KMS-11 (cell line): ENCODE data around the gene CRISP1.
"Not testable (repeated sequence)": the region's sequence is repeated elsewhere in the genome, so short reads cannot be mapped to it uniquely, and the experiment has no call there.

Source experiments
- H2AFZ ChIP-seq: fragments of 200-600 bp; sonication (generic); 2 replicates; pipeline ENCODE4 v1.6.1; 2016; ENCODE audit warnings: antibody characterized with exemption, mixed run types, low read depth
- H3K27ac ChIP-seq: fragments of 200-600 bp; sonication (generic); 2 replicates; pipeline ENCODE4 v1.6.1; 2016; ENCODE audit warnings: mild to moderate bottlenecking, mixed run types
- H3K27me3 ChIP-seq: fragments of 200-600 bp; sonication (generic); 2 replicates; pipeline ENCODE4 v1.6.1; 2017; ENCODE audit warnings: mild to moderate bottlenecking, low read depth, mixed run types, moderate library complexity; ENCODE audit not compliant: insufficient read depth
- H3K36me3 ChIP-seq: fragments of 200-600 bp; sonication (generic); 2 replicates; pipeline ENCODE4 v1.6.1; 2017; ENCODE audit warnings: mild to moderate bottlenecking, mixed run types; ENCODE audit not compliant: insufficient read depth
- H3K4me1 ChIP-seq: fragments of 200-600 bp; sonication (generic); 2 replicates; pipeline ENCODE4 v1.6.1; 2016; ENCODE audit warnings: mild to moderate bottlenecking, low read depth, mixed run types; ENCODE audit not compliant: poor library complexity, severe bottlenecking
- H3K4me2 ChIP-seq: fragments of 200-600 bp; sonication (generic); 2 replicates; pipeline ENCODE4 v1.7.0; 2016; ENCODE audit warnings: mild to moderate bottlenecking, mixed run types
- H3K4me3 ChIP-seq: fragments of 200-600 bp; sonication (generic); IDR thresholded peaks from 2 replicates; pipeline ENCODE4 v1.6.1; 2017; ENCODE audit warnings: low read depth, low read length, mixed read lengths; ENCODE audit not compliant: insufficient read depth
- H3K79me2 ChIP-seq: fragments of 200-600 bp; sonication (generic); 2 replicates; pipeline ENCODE4 v1.6.1; 2016; ENCODE audit warnings: low read depth, mixed run types; ENCODE audit not compliant: insufficient read depth
- H3K9ac ChIP-seq: fragments of 200-600 bp; sonication (generic); 2 replicates; pipeline ENCODE4 v1.6.1; 2016; ENCODE audit warnings: mild to moderate bottlenecking, mixed run types
- H4K20me1 ChIP-seq: fragments of 200-600 bp; sonication (generic); 2 replicates; pipeline ENCODE4 v1.6.1; 2016; ENCODE audit warnings: mild to moderate bottlenecking, mixed run types; ENCODE audit not compliant: insufficient read depth
- TF ChIP-seq, protein P1 (sequence below): fragments of 200-600 bp; sonication (generic); conservative IDR thresholded peaks from 2 replicates; pipeline ENCODE4 v1.6.1; 2017; ENCODE audit warnings: low read depth, mild to moderate bottlenecking, antibody characterized with exemption, low read length, moderate library complexity, mixed read lengths

CRISP1 gene

DNA sequence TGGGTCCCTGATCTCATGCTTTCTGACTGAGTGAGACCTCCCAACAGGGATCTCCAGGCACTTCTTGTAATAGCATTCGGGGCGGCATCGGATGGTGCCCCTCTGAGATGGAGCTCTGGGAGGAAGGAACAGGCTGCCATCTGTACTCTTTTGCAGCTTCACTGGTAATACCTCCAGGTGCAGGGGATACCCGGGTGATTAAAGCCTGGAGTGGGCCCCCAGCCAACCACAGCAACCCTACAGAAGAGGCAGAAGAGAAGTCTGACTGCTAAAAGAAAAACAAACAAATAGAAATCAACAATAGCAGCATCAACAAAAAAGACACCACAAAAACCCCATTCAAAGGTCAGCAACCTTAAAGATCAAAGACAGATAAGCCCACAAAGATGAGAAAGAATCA is 60.2 kb downstream of the CRISP1 start:
- Histone ChIP-seq H3K4me1 (peaks cover 53% of the 10 kb centered on the region), H3K79me2 (no peaks in the 10 kb centered on the region), H3K9ac (no peak overlapping the region), H3K27me3 (no peaks in the 10 kb centered on the region), H3K36me3 (no peaks in the 10 kb centered on the region), H2AFZ (peak overlapping the region; percentile 23; the same call in 1 of the 2 replicates), H4K20me1 (no peaks in the 10 kb centered on the region), H3K4me3 (no peak overlapping the region), H3K4me2 (peak overlapping the region; percentile 64), H3K27ac (peak overlapping the region; percentile 66; the same call in 1 of the 2 replicates)
- TF ChIP-seq, protein P1, sequence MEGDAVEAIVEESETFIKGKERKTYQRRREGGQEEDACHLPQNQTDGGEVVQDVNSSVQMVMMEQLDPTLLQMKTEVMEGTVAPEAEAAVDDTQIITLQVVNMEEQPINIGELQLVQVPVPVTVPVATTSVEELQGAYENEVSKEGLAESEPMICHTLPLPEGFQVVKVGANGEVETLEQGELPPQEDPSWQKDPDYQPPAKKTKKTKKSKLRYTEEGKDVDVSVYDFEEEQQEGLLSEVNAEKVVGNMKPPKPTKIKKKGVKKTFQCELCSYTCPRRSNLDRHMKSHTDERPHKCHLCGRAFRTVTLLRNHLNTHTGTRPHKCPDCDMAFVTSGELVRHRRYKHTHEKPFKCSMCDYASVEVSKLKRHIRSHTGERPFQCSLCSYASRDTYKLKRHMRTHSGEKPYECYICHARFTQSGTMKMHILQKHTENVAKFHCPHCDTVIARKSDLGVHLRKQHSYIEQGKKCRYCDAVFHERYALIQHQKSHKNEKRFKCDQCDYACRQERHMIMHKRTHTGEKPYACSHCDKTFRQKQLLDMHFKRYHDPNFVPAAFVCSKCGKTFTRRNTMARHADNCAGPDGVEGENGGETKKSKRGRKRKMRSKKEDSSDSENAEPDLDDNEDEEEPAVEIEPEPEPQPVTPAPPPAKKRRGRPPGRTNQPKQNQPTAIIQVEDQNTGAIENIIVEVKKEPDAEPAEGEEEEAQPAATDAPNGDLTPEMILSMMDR, result no peak

DNA sequence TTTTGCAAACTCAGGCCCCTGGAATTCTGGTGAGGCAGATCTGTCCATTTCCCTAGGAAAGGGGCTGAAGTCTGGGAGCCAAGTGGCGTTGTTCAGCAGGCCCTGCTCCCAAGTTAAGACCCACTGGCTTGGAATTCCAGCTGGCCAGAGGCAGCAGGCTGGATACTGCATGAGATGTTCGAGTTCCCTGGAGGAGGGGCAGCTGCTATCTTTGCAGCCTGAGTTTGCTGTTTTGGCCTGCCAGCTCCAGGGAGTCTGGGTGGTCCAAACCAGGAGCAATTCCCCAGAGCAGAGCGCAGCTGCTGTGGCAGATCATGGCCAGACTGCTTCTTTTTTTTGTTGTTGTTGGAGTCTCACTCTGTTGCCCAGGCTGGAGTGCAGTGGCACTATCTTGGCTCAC is 61.1 kb downstream of the CRISP1 start:
- no peaks in the 10 kb centered on the region for H4K20me1 ChIP-seq
- no peak overlapping the region for H2AFZ ChIP-seq
- H3K79me2 ChIP-seq, result no peaks in the 10 kb centered on the region
- H3K9ac ChIP-seq, result no peak overlapping the region
- no peak overlapping the region for H3K27ac ChIP-seq
- TF ChIP-seq, protein P1, result no peak
- H3K27me3 ChIP-seq, result no peaks in the 10 kb centered on the region
- H3K4me2 ChIP-seq, result peak overlapping the region; percentile 64; the same call in 1 of the 2 replicates
- peaks cover 53% of the 10 kb centered on the region for H3K4me1 ChIP-seq
- H3K36me3 ChIP-seq, result no peaks in the 10 kb centered on the region
- no peak overlapping the region for H3K4me3 ChIP-seq

DNA sequence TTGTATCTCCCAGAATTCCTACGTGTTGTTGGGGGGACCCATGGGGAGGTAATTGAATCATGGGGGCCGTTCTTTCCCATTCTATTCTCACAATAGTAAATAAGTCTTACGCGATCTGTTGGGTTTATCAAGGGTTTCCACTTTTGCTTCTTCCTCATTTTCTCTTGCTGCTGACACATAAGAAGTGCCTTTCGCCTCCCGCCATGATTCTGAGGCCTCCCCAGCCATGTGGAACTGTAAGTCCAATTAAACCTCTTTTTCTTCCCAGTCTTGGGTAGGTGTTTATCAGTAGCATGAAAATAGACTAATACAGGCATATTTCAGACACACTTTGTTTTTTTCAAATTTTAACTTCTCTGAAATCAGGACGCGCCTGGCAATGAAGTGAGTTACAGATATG is 64.8 kb downstream of the CRISP1 start:
- Histone ChIP-seq H3K79me2 (no peaks in the 10 kb centered on the region), H3K27ac (no peak overlapping the region), H3K4me2 (no peak overlapping the region), H4K20me1 (no peaks in the 10 kb centered on the region), H2AFZ (no peak overlapping the region), H3K36me3 (no peaks in the 10 kb centered on the region), H3K4me1 (peaks cover 20% of the 10 kb centered on the region), H3K9ac (no peak overlapping the region), H3K27me3 (no peaks in the 10 kb centered on the region), H3K4me3 (no peak overlapping the region)
- TF ChIP-seq, protein P1, result no peak

DNA sequence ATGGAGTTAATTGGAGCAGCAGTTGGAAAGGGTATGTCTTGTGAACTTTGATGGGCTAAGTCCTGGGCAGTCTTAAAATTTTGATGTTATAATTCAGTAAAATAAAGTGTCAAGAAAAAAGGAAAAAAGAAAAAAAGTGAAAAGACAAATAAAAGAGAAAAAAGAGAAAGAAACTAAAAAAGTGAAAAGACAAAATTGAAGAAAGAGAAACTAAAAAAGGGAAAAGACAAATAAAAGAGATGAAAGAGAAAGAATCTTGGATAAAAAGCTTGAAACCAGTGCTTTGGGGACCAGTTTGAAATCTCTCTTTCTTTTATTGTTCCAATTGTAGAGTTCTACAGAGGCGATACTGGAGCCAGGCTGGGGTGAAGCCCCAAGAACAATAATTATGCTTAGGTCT is 67.2 kb downstream of the CRISP1 start:
- TF ChIP-seq, protein P1, result no peak
- H4K20me1 ChIP-seq, result no peaks in the 10 kb centered on the region
- H3K27me3 ChIP-seq, result no peaks in the 10 kb centered on the region
- H3K9ac ChIP-seq, result no peak overlapping the region
- no peaks in the 10 kb centered on the region for H3K79me2 ChIP-seq
- H3K27ac ChIP-seq, result no peak overlapping the region
- H3K4me3 ChIP-seq, result no peak overlapping the region
- H3K4me1 ChIP-seq, result peaks cover 3% of the 10 kb centered on the region
- no peak overlapping the region for H3K4me2 ChIP-seq
- H2AFZ ChIP-seq, result no peak overlapping the region
- H3K36me3 ChIP-seq, result no peaks in the 10 kb centered on the region

DNA sequence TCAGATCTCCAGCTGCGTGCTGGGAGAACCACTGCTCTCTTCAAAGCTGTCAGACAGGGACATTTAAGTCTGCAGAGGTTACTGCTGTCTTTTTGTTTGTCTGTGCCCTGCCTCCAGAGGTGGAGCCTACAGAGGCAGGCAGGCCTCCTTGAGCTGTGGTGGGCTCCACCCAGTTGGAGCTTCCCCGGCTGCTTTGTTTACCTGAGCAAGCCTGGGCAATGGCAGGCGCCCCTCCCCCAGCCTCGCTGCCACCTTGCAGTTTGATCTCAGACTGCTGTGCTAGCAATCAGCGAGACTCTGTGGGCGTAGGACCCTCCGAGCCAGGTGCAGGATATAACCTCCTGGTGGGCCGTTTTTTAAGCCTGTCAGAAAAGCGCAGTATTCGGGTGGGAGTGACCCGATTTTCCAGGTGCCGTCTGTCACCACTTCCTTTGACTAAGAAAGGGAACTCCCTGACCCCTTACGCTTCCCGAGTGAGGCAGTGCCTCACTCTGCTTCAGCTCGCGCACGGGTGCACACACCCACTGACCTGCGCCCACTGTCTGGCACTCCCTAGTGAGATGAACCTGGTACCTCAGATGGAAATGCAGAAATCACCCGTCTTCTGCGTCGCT is 69.4 kb downstream of the CRISP1 start:
- not testable (repeated sequence) for H3K9ac ChIP-seq, H3K36me3 ChIP-seq, H3K27ac ChIP-seq, H3K79me2 ChIP-seq, H3K4me1 ChIP-seq, H3K4me2 ChIP-seq, H4K20me1 ChIP-seq, H3K4me3 ChIP-seq, H3K27me3 ChIP-seq
- peak overlapping the region; percentile 22; the same call in 1 of the 2 replicates for H2AFZ ChIP-seq
